ENCODE measurements around the gene SHROOM1. TPM values are rescaled to one million over a fixed set of nuclear protein-coding genes. Genes with fewer than 3 reads are reported as not detected.

The SHROOM1 gene, protein sequence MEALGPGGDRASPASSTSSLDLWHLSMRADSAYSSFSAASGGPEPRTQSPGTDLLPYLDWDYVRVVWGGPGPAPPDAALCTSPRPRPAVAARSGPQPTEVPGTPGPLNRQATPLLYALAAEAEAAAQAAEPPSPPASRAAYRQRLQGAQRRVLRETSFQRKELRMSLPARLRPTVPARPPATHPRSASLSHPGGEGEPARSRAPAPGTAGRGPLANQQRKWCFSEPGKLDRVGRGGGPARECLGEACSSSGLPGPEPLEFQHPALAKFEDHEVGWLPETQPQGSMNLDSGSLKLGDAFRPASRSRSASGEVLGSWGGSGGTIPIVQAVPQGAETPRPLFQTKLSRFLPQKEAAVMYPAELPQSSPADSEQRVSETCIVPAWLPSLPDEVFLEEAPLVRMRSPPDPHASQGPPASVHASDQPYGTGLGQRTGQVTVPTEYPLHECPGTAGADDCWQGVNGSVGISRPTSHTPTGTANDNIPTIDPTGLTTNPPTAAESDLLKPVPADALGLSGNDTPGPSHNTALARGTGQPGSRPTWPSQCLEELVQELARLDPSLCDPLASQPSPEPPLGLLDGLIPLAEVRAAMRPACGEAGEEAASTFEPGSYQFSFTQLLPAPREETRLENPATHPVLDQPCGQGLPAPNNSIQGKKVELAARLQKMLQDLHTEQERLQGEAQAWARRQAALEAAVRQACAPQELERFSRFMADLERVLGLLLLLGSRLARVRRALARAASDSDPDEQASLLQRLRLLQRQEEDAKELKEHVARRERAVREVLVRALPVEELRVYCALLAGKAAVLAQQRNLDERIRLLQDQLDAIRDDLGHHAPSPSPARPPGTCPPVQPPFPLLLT
- total RNA-seq (1 to 10 TPM; 1.6 to 2.0 TPM), polyA plus RNA-seq (not detected)

DNA sequence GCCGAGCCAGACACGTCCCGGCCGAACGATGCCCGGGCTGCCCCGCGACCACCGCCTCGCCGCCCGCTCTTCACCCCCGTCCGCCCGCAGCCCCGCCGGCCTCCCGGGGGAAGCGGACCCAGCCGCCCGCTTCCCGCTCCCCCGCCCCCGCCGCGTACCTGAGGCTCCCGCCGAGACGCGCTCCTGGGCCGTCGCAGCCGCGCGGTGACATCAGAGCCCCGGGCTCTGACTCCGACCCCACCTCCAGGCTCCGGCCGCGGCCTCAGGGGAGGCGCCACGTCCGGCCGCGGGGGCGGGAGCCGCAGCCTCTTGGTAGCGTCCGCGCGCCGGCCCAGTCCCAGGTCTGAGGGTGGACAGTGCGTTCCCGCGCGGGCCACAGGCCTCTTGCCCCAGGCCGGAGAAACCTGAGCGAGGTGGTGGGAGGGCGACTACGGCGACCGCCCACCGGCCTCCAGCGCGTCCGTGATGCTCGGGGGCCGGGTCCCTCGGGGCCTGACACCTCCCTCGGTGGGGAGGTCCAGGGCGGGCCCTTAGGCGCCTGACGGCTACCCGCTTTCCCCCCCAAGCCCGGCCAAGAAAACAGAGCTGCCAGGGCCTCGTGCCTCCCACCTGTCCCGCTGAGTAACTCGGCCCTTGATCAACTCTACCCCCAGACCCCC is at the start of gene SHROOM1:
Gene SHROOM1, minus strand, starts transcription at position 212 of the 659 bp plus-strand sequence. CDS start 4,507 bp downstream, outside the sequence.
- H3K27me3 ChIP-seq (ENCODE audit: insufficient read depth, low read length, poor library complexity, severe bottlenecking): peaks cover 18% of the 10 kb centered on the region

DNA sequence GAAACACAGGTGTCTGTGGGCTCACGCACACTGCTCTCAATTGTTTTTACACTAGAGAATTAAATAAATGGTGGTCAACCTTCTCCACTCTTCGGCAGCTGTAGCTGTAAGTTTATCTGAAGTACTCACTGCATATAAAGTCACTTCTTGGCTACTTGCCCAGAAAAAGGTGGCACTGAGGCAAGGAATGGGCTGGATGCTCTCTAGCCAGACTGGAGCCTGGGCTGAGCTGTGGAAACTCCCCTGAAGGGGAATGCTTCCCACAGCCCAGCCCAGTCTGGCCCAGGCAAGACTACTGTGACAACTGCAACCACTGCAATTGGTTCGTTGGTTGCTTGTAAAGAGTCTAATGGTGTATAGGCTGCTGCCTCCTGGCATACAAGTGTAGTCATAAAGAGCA is 47.5 kb upstream of the SHROOM1 start:
- ChIA-PET CTCF (no interaction called here), POLR2A (no interaction called here)
- no peak overlapping the region for H3K27ac ChIP-seq (ENCODE audit: low read depth, low read length)
- no peak for DNase-seq
- no peak overlapping the region for H3K4me3 Mint-ChIP-seq
- H3K36me3 Mint-ChIP-seq: peaks cover 2 to 72% (median 8%) of the 10 kb centered on the region in 3 donors
- H3K9me3 ChIP-seq (ENCODE audit: low read length): no peaks in the 10 kb centered on the region
- no peaks in the 10 kb centered on the region for H3K9me3 Mint-ChIP-seq
- peaks cover 18% of the 10 kb centered on the region for H3K36me3 ChIP-seq (ENCODE audit: insufficient read depth, low read length)
- H3K27me3 Mint-ChIP-seq: no peaks in the 10 kb centered on the region
- H3K27ac Mint-ChIP-seq: peak overlapping the region in 4 of 8 donors; percentile 3 to 86 (median 21)
- H3K4me3 ChIP-seq (ENCODE audit: low read length): no peak overlapping the region
- H3K27me3 ChIP-seq (ENCODE audit: insufficient read depth, low read length, poor library complexity, severe bottlenecking): no peaks in the 10 kb centered on the region
- H3K4me1 Mint-ChIP-seq: no peaks in the 10 kb centered on the region
- H3K4me1 ChIP-seq (ENCODE audit: insufficient read depth, low read length): no peaks in the 10 kb centered on the region

More for the DNA sequence above, at the start of gene SHROOM1:
- Histone ChIP-seq H3K4me1 (ENCODE audit: insufficient read depth, low read length) (peaks cover 5% of the 10 kb centered on the region), H3K27ac (ENCODE audit: low read depth, low read length) (peak within 1 kb of the TSS; percentile 51), H3K9me3 (ENCODE audit: low read length) (no peaks in the 10 kb centered on the region), H3K4me3 (ENCODE audit: low read length) (peak within 1 kb of the TSS; percentile 58), H3K36me3 (ENCODE audit: insufficient read depth, low read length) (no peaks in the 10 kb centered on the region)
- ChIA-PET POLR2A (interaction anchor here (0.6 to 0.8 kb wide), 2 partner anchors 53 to 175 kb away, joined by 3 to 4 read pairs; no protein-coding TSS in a partner anchor), CTCF (interaction anchor here (0.7 to 6.3 kb wide), 15 partner anchors 9 to 304 kb away, joined by 3 to 47 read pairs (median 6); partner anchors contain the start of genes LEAP2 and SOWAHA)
- DNase-seq: no peak
- Mint-ChIP-seq H3K36me3 (peaks cover 0 to 1% (median 0%) of the 10 kb centered on the region in 3 donors), H3K27ac (peak within 1 kb of the TSS in 4 of 8 donors; percentile 8 to 90 (median 67)), H3K4me1 (peaks cover 4 to 24% (median 6%) of the 10 kb centered on the region in 3 donors), H3K27me3 (peaks cover 31 to 39% of the 10 kb centered on the region in 2 donors), H3K9me3 (peaks cover 0 to 2% (median 0%) of the 10 kb centered on the region in 5 donors), H3K4me3 (peak within 1 kb of the TSS; percentile 87 to 96 (median 88))

DNA sequence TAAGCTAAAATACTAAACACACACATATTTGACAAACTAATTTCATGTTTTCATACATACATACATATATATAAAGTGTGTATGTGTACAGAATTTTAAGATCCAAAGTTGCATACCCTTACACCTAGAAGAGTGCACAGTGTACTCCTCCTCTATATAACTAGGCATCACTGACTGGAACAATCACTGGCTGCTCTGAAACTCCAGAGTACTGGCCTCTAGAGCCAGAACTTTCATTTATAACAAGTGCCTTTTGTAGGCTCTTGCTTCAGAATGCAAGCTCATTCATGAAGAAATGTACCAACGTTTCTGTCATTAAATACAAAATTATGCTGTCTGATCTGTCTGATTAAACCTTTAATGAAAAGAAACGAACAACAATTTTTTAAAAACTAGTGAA is 47.0 kb upstream of the SHROOM1 start:
- ChIA-PET POLR2A (no interaction called here), CTCF (no interaction called here)
- H3K27ac Mint-ChIP-seq: peak overlapping the region in 1 of 8 donors; percentile 3

DNA sequence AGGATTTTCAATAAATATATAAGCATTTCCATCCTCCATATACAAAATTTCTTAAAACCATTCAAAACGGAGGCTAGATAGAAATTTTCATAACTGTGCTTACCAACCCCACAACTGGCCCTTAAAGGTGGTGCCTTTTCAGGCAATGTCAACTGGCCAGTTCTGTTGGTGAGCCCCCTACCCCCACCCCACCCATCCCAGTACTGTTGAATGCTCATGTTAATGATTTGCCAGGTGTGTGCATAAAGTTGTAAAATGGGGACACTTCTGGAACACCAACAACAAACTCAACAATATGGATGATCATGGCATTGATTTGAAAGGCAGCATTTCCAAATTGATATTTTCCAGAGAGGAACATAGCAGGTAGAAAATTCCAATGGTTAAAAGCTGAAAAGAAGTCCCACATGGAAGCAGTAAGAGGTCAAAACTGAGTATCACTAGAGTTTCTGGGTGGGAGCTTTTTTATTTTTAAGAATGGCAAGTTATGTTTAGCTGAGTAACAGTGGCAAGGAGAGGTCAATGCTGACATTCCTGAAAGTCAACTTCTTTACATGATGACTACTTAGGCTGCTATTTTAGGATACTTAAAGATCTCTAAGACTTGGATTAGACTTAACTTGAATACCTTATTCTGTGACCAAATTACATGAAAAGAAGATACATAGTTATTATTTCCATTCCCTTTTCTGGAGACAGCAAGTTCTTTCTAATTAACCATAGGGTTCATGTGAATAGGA is 45.7 kb upstream of the SHROOM1 start:
- no peaks in the 10 kb centered on the region for H3K9me3 ChIP-seq (ENCODE audit: low read length)
- H3K27me3 Mint-ChIP-seq: no peaks in the 10 kb centered on the region
- CTCF ChIA-PET: no interaction called here

More for the DNA sequence above, 47.0 kb upstream of the SHROOM1 start:
- H3K27me3 ChIP-seq (ENCODE audit: insufficient read depth, low read length, poor library complexity, severe bottlenecking): no peaks in the 10 kb centered on the region
- peaks cover 0 to 2% (median 0%) of the 10 kb centered on the region in 3 donors for H3K4me1 Mint-ChIP-seq
- no peak overlapping the region for H3K27ac ChIP-seq (ENCODE audit: low read depth, low read length)
- H3K9me3 Mint-ChIP-seq: no peaks in the 10 kb centered on the region
- no peaks in the 10 kb centered on the region for H3K9me3 ChIP-seq (ENCODE audit: low read length)
- H3K36me3 ChIP-seq (ENCODE audit: insufficient read depth, low read length): peaks cover 18% of the 10 kb centered on the region
- DNase-seq: no peak
- no peak overlapping the region for H3K4me3 Mint-ChIP-seq
- peaks cover 0 to 72% (median 6%) of the 10 kb centered on the region in 3 donors for H3K36me3 Mint-ChIP-seq
- no peak overlapping the region for H3K4me3 ChIP-seq (ENCODE audit: low read length)
- no peaks in the 10 kb centered on the region for H3K4me1 ChIP-seq (ENCODE audit: insufficient read depth, low read length)
- H3K27me3 Mint-ChIP-seq: no peaks in the 10 kb centered on the region

DNA sequence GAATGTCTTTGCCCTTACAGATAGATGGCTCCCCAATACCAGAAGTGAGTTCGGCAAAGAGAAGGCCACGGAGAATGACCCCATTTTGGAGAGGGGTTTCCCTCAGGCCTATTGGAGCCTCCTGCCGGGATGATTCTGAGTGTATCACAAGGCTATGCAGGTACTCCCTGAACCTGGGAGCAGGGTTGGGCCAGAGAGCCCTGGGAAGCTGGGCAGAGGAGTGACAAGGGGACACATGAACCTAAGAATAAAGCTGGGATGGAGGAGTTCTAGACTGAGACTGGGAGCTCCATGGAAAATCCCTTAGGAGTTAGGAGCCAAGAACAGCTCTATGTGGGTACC is 43.5 kb upstream of the SHROOM1 start:
- ChIA-PET POLR2A (no interaction called here), CTCF (interaction anchor here (2.1 kb wide), 1 partner anchor 44 kb away, joined by 7 read pairs; the partner anchor contains the start of gene SHROOM1)
- Histone ChIP-seq H3K27me3 (ENCODE audit: insufficient read depth, low read length, poor library complexity, severe bottlenecking) (no peaks in the 10 kb centered on the region), H3K36me3 (ENCODE audit: insufficient read depth, low read length) (no peaks in the 10 kb centered on the region), H3K4me1 (ENCODE audit: insufficient read depth, low read length) (no peaks in the 10 kb centered on the region), H3K9me3 (ENCODE audit: low read length) (no peaks in the 10 kb centered on the region), H3K4me3 (ENCODE audit: low read length) (no peak overlapping the region), H3K27ac (ENCODE audit: low read depth, low read length) (no peak overlapping the region)
- H3K27ac Mint-ChIP-seq: peak overlapping the region in 3 of 8 donors; percentile 10 to 70 (median 42)
- no peak for DNase-seq
- peaks cover 0 to 67% (median 6%) of the 10 kb centered on the region in 3 donors for H3K36me3 Mint-ChIP-seq
- H3K4me1 Mint-ChIP-seq: peaks cover under 1 to 4% (median 4%) of the 10 kb centered on the region in 3 donors
- H3K9me3 Mint-ChIP-seq: no peaks in the 10 kb centered on the region
- H3K4me3 Mint-ChIP-seq: no peak overlapping the region
- no peaks in the 10 kb centered on the region for H3K27me3 Mint-ChIP-seq

More for the DNA sequence above, 45.7 kb upstream of the SHROOM1 start:
- DNase-seq: no peak
- H3K36me3 ChIP-seq (ENCODE audit: insufficient read depth, low read length): peaks cover 18% of the 10 kb centered on the region
- Mint-ChIP-seq H3K27ac (peak overlapping the region in 2 of 8 donors; percentile 6 to 51), H3K4me3 (no peak overlapping the region), H3K36me3 (peaks cover 0 to 69% (median 5%) of the 10 kb centered on the region in 3 donors), H3K9me3 (no peaks in the 10 kb centered on the region), H3K4me1 (peaks cover 0 to 3% (median 0%) of the 10 kb centered on the region in 3 donors)
- no peak overlapping the region for H3K4me3 ChIP-seq (ENCODE audit: low read length)
- H3K27ac ChIP-seq (ENCODE audit: low read depth, low read length): no peak overlapping the region
- no peaks in the 10 kb centered on the region for H3K27me3 ChIP-seq (ENCODE audit: insufficient read depth, low read length, poor library complexity, severe bottlenecking)
- H3K4me1 ChIP-seq (ENCODE audit: insufficient read depth, low read length): no peaks in the 10 kb centered on the region
- POLR2A ChIA-PET: no interaction called here

DNA sequence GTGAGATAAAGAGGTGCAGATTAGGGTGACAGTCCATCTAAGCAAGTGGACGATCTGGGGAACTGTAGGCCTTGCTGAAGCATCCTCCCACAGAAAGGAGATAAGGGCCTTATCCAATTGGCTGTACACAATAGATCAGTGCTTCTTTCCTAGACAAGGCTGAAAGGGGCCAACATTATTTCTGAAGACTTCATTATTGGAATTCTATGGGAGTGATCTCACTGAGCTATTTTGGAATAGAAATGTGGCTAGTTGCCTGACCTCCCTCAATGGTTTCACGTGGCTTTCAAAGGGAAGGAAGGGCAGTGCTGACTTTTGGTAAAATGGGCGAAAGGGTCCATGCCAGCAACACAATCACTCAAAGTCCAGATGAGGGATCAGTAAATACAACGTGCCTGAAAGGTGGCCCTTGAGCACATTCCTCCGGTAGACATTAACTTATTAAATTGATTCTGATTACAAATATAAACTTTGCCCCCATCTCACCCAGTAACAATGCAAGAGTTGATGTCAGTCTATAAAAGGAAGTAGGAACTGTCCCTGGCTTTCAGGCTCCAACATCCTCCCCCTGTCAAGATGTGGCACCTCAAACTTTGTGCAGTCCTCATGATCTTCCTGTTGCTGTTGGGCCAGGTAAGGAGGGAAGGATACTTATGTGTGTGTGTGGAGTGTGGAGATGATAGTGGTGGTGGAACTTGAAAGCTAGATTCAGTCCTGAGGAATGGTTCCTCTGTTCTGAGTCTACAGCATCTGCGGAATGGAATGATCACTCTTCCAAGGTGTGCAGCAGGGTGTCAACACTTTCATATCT is 42.9 kb upstream of the SHROOM1 start, which contains the start of gene LEAP2:
Gene LEAP2, plus strand, starts transcription at position 550 of the 811 bp plus-strand sequence. Its CDS starts 27 bp downstream, at position 577.
- Mint-ChIP-seq H3K4me3 (no peak within 1 kb of the TSS), H3K4me1 (peaks cover 6 to 10% (median 6%) of the 10 kb centered on the region in 3 donors), H3K9me3 (no peaks in the 10 kb centered on the region), H3K36me3 (peaks cover 0 to 67% (median 5%) of the 10 kb centered on the region in 3 donors), H3K27ac (peak within 1 kb of the TSS; percentile 8 to 73 (median 55)), H3K27me3 (no peaks in the 10 kb centered on the region)
- Histone ChIP-seq H3K4me3 (ENCODE audit: low read length) (no peak within 1 kb of the TSS), H3K4me1 (ENCODE audit: insufficient read depth, low read length) (no peaks in the 10 kb centered on the region), H3K27me3 (ENCODE audit: insufficient read depth, low read length, poor library complexity, severe bottlenecking) (no peaks in the 10 kb centered on the region), H3K36me3 (ENCODE audit: insufficient read depth, low read length) (no peaks in the 10 kb centered on the region), H3K9me3 (ENCODE audit: low read length) (no peaks in the 10 kb centered on the region), H3K27ac (ENCODE audit: low read depth, low read length) (no peak within 1 kb of the TSS)
- POLR2A ChIA-PET: no interaction called here
- no peak for DNase-seq
- CTCF ChIA-PET: interaction anchor here (2.1 kb wide), 1 partner anchor 44 kb away, joined by 7 read pairs; the partner anchor contains the start of gene SHROOM1
